ENCODE measurements around the gene IMP4.

Gene IMP4

GRCh38 chr2:130390460-130391057 is 47.9 kb downstream of the IMP4 start:
- Histone ChIP-seq H3K4me3 (ENCODE audit: low read depth in 1 of 2, low read length in 1 of 2) (peak overlapping the region; percentile 75 to 78), H3K27ac (peak overlapping the region; percentile 55), H3K4me1 (ENCODE audit: control insufficient read depth in 1 of 2, insufficient read depth in 1 of 2, low read depth in 1 of 2, low read length in 1 of 2) (peaks cover 15 to 17% of the 10 kb centered on the region in 2 experiments), H3K9me3 (no peaks in the 10 kb centered on the region), H3K27me3 (peaks cover 9% of the 10 kb centered on the region), H3K36me3 (peaks cover 3% of the 10 kb centered on the region)
- no peak for TF ChIP-seq CTCF (IDR thresholded peaks at IDR 0.05)

DNA sequence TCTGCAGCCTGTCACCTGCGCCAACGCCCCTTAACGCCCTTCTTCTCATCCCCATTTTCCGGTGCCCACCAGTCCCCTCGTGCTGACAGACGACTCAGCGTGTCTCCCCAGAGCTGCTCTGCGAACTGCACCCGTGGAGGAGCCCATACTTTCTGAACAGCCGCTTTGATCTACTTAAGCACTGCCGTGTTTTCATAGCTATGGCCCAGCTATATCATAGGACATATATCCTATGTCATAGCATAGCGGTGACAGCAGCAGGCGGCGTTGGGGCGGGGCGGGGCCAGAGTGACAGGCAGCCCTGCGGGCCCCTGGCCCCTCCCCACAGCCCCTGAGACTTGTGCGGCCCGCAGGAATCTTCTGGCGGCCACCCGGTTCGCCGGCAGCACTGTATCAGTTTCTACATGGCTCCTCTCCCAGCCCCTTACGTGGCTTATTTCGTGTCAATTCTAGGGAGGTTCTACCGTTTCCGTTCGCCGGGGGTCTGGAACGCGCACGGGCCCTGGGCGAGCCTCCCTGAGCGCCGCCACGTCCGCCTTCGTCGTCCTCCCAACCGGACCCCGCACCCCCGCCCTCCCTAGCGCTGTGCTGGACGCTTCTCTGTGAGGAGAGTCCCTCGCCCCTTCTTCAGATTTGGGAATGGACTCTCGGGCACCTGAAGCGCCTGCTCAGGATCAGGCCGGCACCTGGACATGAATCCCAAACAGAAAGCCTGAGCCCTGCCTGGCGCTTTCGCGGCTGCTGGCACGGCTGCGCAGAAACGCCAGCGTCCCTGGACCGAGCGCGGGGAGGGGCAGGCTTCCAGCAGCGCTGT is 48.6 kb downstream of the IMP4 start:
- no peaks in the 10 kb centered on the region for H3K9me3 ChIP-seq
- peaks cover 2% of the 10 kb centered on the region for H3K36me3 ChIP-seq
- peak overlapping the region; percentile 55 for H3K27ac ChIP-seq
- peaks cover 16% of the 10 kb centered on the region for H3K27me3 ChIP-seq
- peak; percentile 11 for TF ChIP-seq CTCF (IDR thresholded peaks at IDR 0.05)
- H3K4me3 ChIP-seq (ENCODE audit: low read depth in 1 of 2, low read length in 1 of 2) = peak overlapping the region; percentile 75 to 78
- peaks cover 15 to 17% of the 10 kb centered on the region in 2 experiments for H3K4me1 ChIP-seq (ENCODE audit: control insufficient read depth in 1 of 2, insufficient read depth in 1 of 2, low read depth in 1 of 2, low read length in 1 of 2)

GRCh38 chr2:130391872-130392670 is 49.4 kb downstream of the IMP4 start:
- peak overlapping the region; percentile 75 to 78 for H3K4me3 ChIP-seq (ENCODE audit: low read depth in 1 of 2, low read length in 1 of 2)
- H3K9me3 ChIP-seq = no peaks in the 10 kb centered on the region
- peaks cover 24% of the 10 kb centered on the region for H3K27me3 ChIP-seq
- no peaks in the 10 kb centered on the region for H3K36me3 ChIP-seq
- no peak for TF ChIP-seq CTCF (IDR thresholded peaks at IDR 0.05)
- H3K27ac ChIP-seq = peak overlapping the region; percentile 55
- H3K4me1 ChIP-seq (ENCODE audit: control insufficient read depth in 1 of 2, insufficient read depth in 1 of 2, low read depth in 1 of 2, low read length in 1 of 2) = peaks cover 15 to 17% of the 10 kb centered on the region in 2 experiments

GRCh38 chr2:130393318-130393910 is 50.7 kb downstream of the IMP4 start:
- no peak for TF ChIP-seq CTCF (IDR thresholded peaks at IDR 0.05)
- Histone ChIP-seq H3K4me3 (ENCODE audit: low read depth in 1 of 2, low read length in 1 of 2) (no peak overlapping the region), H3K36me3 (no peaks in the 10 kb centered on the region), H3K4me1 (ENCODE audit: control insufficient read depth in 1 of 2, insufficient read depth in 1 of 2, low read depth in 1 of 2, low read length in 1 of 2) (peaks cover 15 to 17% of the 10 kb centered on the region in 2 experiments), H3K9me3 (no peaks in the 10 kb centered on the region), H3K27ac (no peak overlapping the region), H3K27me3 (peaks cover 35% of the 10 kb centered on the region)
